Activated CD4-positive, CD25-positive, alpha-beta regulatory T cell (primary cell): ENCODE data around the gene VSX2.
"Not testable (repeated sequence)": the region's sequence is repeated elsewhere in the genome, so short reads cannot be mapped to it uniquely, and the experiment has no call there.

Experiments
- DNase-seq, 4 experiments: peaks; one replicate each; lab custom pipeline; 2025; lab: John Stamatoyannopoulos, UW

Gene VSX2

GRCh38 chr14:74259513-74259912 is 20.3 kb downstream of the VSX2 start:
- no peak for DNase-seq

- DNase-seq = no peak
Measured at GRCh38 chr14:74260525-74261233, 21.4 kb downstream of the VSX2 start.

- no peak for DNase-seq
Measured at GRCh38 chr14:74261288-74261687, 22.0 kb downstream of the VSX2 start.

- DNase-seq = no peak
Measured at GRCh38 chr14:74262076-74262475, 22.8 kb downstream of the VSX2 start.

GRCh38 chr14:74263181-74263580 is 23.9 kb downstream of the VSX2 start:
- no peak for DNase-seq

GRCh38 chr14:74263921-74264320 is 24.7 kb downstream of the VSX2 start:
- no peak for DNase-seq

- DNase-seq = no peak
Measured at GRCh38 chr14:74265301-74265965, 26.2 kb downstream of the VSX2 start.

- DNase-seq = no peak
Measured at GRCh38 chr14:74267588-74267987, 28.3 kb downstream of the VSX2 start.

GRCh38 chr14:74270382-74271177 is 31.3 kb downstream of the VSX2 start:
- not testable (repeated sequence) for DNase-seq

- no peak for DNase-seq
Measured at GRCh38 chr14:74271365-74271764, 32.1 kb downstream of the VSX2 start.

GRCh38 chr14:74275241-74275841 is 36.1 kb downstream of the VSX2 start:
- no peak for DNase-seq

- no peak for DNase-seq
Measured at GRCh38 chr14:74278080-74278479, 38.8 kb downstream of the VSX2 start.

GRCh38 chr14:74281069-74281468 is 41.8 kb downstream of the VSX2 start:
- DNase-seq = no peak

GRCh38 chr14:74286736-74287135 is 47.5 kb downstream of the VSX2 start:
- no peak for DNase-seq

- DNase-seq = no peak
Measured at GRCh38 chr14:74289801-74290200, 50.6 kb downstream of the VSX2 start.

- no peak for DNase-seq
Measured at GRCh38 chr14:74290415-74290814, 51.2 kb downstream of the VSX2 start.

GRCh38 chr14:74292061-74292460 is 52.8 kb downstream of the VSX2 start:
- no peak for DNase-seq

GRCh38 chr14:74293606-74294005 is 54.4 kb downstream of the VSX2 start:
- DNase-seq = no peak

- DNase-seq = no peak
Measured at GRCh38 chr14:74296037-74296467, 56.8 kb downstream of the VSX2 start.

GRCh38 chr14:74297986-74298385 is 58.7 kb downstream of the VSX2 start:
- no peak for DNase-seq

GRCh38 chr14:74299061-74299545 is 59.9 kb downstream of the VSX2 start:
- peak in 1 of 4 experiments; percentile 18 for DNase-seq

- DNase-seq = no peak
Measured at GRCh38 chr14:74301594-74302151, 62.4 kb downstream of the VSX2 start.
